H1 (cell line): Measurements from ENCODE around the gene ADD2. TPM values are rescaled to one million over a fixed set of nuclear protein-coding genes. Genes with fewer than 3 reads are reported as not detected.
A peak's percentile ranks its signal among the peaks of the same experiment; 100 is the strongest.

Experiments
- CTCF ChIA-PET: fragments of 300-600 bp; sonication (Branson Sonifier 250); formaldehyde crosslinking; loops from one replicate; lab custom pipeline; 2021; ENCODE audit not compliant: partially characterized antibody; lab: Charles Lee
- POLR2A ChIA-PET: fragments of 300-600 bp; sonication (Branson Sonifier 250); formaldehyde crosslinking; loops from one replicate; lab custom pipeline; 2021; ENCODE audit warnings: inconsistent platforms; ENCODE audit not compliant: partially characterized antibody; lab: Charles Lee
- DNase-seq, 2 experiments: peaks; one replicate each; pipeline versions ENCODE4 v3.0.0 to v3.0.0-alpha.2; 2010 to 2022; ENCODE audit warnings: low spot score in 2 of 2, low read depth in 1 of 2, mixed read lengths in 1 of 2
- FAIRE-seq: peaks from 2 replicates; lab custom pipeline; 2011; peaks lifted over from hg19 to GRCh38; lab: Jason Lieb, UNC
- H2AFZ ChIP-seq: 2 replicates; pipeline ENCODE4 v1.8.1; 2012; ENCODE audit warnings: low read length, inconsistent platforms
- H2AK5ac ChIP-seq: 2 replicates; pipeline ENCODE4 v1.6.1; 2013; ENCODE audit warnings: low read depth, low read length
- H2BK120ac ChIP-seq: replicated peaks from 2 replicates; pipeline ENCODE3; 2013; ENCODE audit warnings: low read depth, low read length, inconsistent platforms
- H2BK12ac ChIP-seq: 2 replicates; pipeline ENCODE4 v1.6.1; 2013; ENCODE audit warnings: low read depth, low read length
- H2BK15ac ChIP-seq: 2 replicates; pipeline ENCODE4 v1.6.1; 2013; ENCODE audit warnings: low read length
- H2BK20ac ChIP-seq: 2 replicates; pipeline ENCODE4 v1.6.1; 2013; ENCODE audit warnings: low read length
- H2BK5ac ChIP-seq: 2 replicates; pipeline ENCODE4 v1.6.1; 2013; ENCODE audit warnings: low read depth, low read length
- H3K14ac ChIP-seq: 2 replicates; pipeline ENCODE4 v1.6.1; 2013; ENCODE audit warnings: inconsistent platforms; ENCODE audit not compliant: insufficient read length
- H3K18ac ChIP-seq: 2 replicates; pipeline ENCODE4 v1.6.1; 2013; ENCODE audit warnings: low read length; ENCODE audit errors: extremely low read depth
- H3K23ac ChIP-seq: 2 replicates; pipeline ENCODE4 v1.6.1; 2013; ENCODE audit warnings: inconsistent platforms; ENCODE audit not compliant: insufficient read length
- H3K23me2 ChIP-seq: 2 replicates; pipeline ENCODE4 v1.6.1; 2013; ENCODE audit warnings: low read depth, low read length
- H3K27ac ChIP-seq: 2 replicates; pipeline ENCODE4 v1.6.1; 2011; ENCODE audit warnings: low read depth, low read length, inconsistent platforms
- H3K27me3 ChIP-seq, 4 experiments: replicated peaks in 1 of 4; 1 replicate in 1 of 4; 2 replicates in 3 of 4; pipeline versions ENCODE4 v1.6.1 to v1.8.1; 2011 to 2013; ENCODE audit warnings: low read length in 3 of 4, mild to moderate bottlenecking in 3 of 4, inconsistent platforms in 2 of 4, mixed read lengths in 2 of 4, moderate library complexity in 1 of 4; ENCODE audit not compliant: control insufficient read depth in 3 of 4, insufficient read depth in 3 of 4; ENCODE audit errors: extremely low read depth in 1 of 4
- H3K36me3 ChIP-seq, 4 experiments: 2 replicates each; pipeline versions ENCODE4 v1.6.1 to v1.8.1; 2011 to 2013; ENCODE audit warnings: mild to moderate bottlenecking in 4 of 4, low read length in 3 of 4, moderate library complexity in 2 of 4, control low read depth in 1 of 4, inconsistent platforms in 1 of 4; ENCODE audit not compliant: insufficient read depth in 4 of 4, control insufficient read depth in 2 of 4
- H3K4ac ChIP-seq: replicated peaks from 2 replicates; pipeline ENCODE3; 2013; ENCODE audit warnings: low read length, low read depth, mixed read lengths, inconsistent platforms; ENCODE audit not compliant: insufficient read length
- H3K4me1 ChIP-seq, 4 experiments: replicated peaks in 1 of 4; 1 replicate in 1 of 4; 2 replicates in 3 of 4; pipeline versions ENCODE4 v1.6.1 to v1.8.1; 2011 to 2013; ENCODE audit warnings: low read length in 3 of 4, inconsistent platforms in 2 of 4, mixed read lengths in 1 of 4; ENCODE audit not compliant: insufficient read depth in 4 of 4, control insufficient read depth in 3 of 4
- H3K4me2 ChIP-seq, 2 experiments: 2 replicates each; pipeline versions ENCODE4 v1.6.1 to v1.8.1; 2011 to 2013; ENCODE audit warnings: low read depth in 2 of 2, low read length in 2 of 2, control low read depth in 1 of 2, inconsistent platforms in 1 of 2, mild to moderate bottlenecking in 1 of 2; ENCODE audit not compliant: insufficient read depth in 1 of 2
- H3K4me3 ChIP-seq, 4 experiments: fragments of 200-600, 300-600 bp in 1 of 4; sonication (generic), shearing (Covaris generic), sonication (Bioruptor Twin) in 1 of 4; 2 replicates each; pipeline versions ENCODE4 v1.5.1 to v1.8.1; 2011 to 2016; ENCODE audit warnings: low read length in 4 of 4, low read depth in 3 of 4, control low read depth in 2 of 4, inconsistent platforms in 2 of 4, mild to moderate bottlenecking in 2 of 4, mixed read lengths in 1 of 4, moderate library complexity in 1 of 4; ENCODE audit not compliant: insufficient read depth in 2 of 4; ENCODE audit errors: extremely low read depth in 1 of 4
- H3K56ac ChIP-seq: replicated peaks from 2 replicates; pipeline ENCODE3; 2013; ENCODE audit warnings: low read depth, mild to moderate bottlenecking, mixed read lengths, low read length, inconsistent platforms; ENCODE audit not compliant: insufficient read length
- H3K79me1 ChIP-seq: 2 replicates; pipeline ENCODE4 v1.6.1; 2013; ENCODE audit warnings: low read depth, low read length, control low read depth
- H3K79me2 ChIP-seq, 2 experiments: 2 replicates each; pipeline versions ENCODE4 v1.6.1 to v1.8.1; 2012 to 2013; ENCODE audit warnings: low read length in 2 of 2, mild to moderate bottlenecking in 2 of 2, inconsistent platforms in 1 of 2; ENCODE audit not compliant: insufficient read depth in 2 of 2, control insufficient read depth in 1 of 2
- H3K9ac ChIP-seq, 4 experiments: replicated peaks in 1 of 4; 1 replicate in 1 of 4; 2 replicates in 3 of 4; pipeline versions ENCODE4 v1.6.1 to v1.8.1; 2011 to 2013; ENCODE audit warnings: low read depth in 3 of 4, low read length in 3 of 4, control low read depth in 2 of 4, mild to moderate bottlenecking in 2 of 4, moderate library complexity in 2 of 4, inconsistent platforms in 1 of 4; ENCODE audit errors: extremely low read depth in 1 of 4
- H3K9me3 ChIP-seq, 2 experiments: 2 replicates each; pipeline versions ENCODE4 v1.6.1 to v1.8.1; 2012 to 2013; ENCODE audit warnings: mild to moderate bottlenecking in 2 of 2, moderate library complexity in 2 of 2, control low read depth in 1 of 2, inconsistent platforms in 1 of 2, low read depth in 1 of 2, low read length in 1 of 2, mixed read lengths in 1 of 2; ENCODE audit not compliant: insufficient read depth in 2 of 2
- H4K20me1 ChIP-seq, 2 experiments: replicated peaks in 1 of 2; 2 replicates each; pipeline versions ENCODE3 to v1.8.1; 2011 to 2013; ENCODE audit warnings: inconsistent platforms in 2 of 2, low read length in 2 of 2, mild to moderate bottlenecking in 1 of 2; ENCODE audit not compliant: insufficient read depth in 2 of 2, control insufficient read depth in 1 of 2
- H4K5ac ChIP-seq: 2 replicates; pipeline ENCODE4 v1.6.1; 2013; ENCODE audit warnings: low read length, low read depth, mixed read lengths, inconsistent platforms; ENCODE audit not compliant: insufficient read length
- H4K8ac ChIP-seq: 2 replicates; pipeline ENCODE4 v1.8.0; 2013; ENCODE audit warnings: mild to moderate bottlenecking, moderate library complexity, low read length, inconsistent platforms; ENCODE audit not compliant: insufficient read depth; ENCODE audit errors: extremely low read depth
- H4K91ac ChIP-seq: replicated peaks from 2 replicates; pipeline ENCODE3; 2013; ENCODE audit warnings: low read length, mixed read lengths, inconsistent platforms; ENCODE audit not compliant: insufficient read length
- WGBS, 2 experiments: shearing (Covaris generic) in 1 of 2; methylation state at CpG; one replicate each; pipeline versions ENCODE4 v1.1.6 to v1.1.7; 2013 to 2015; ENCODE audit warnings: low lambda C conversion rate in 2 of 2, mixed read lengths in 2 of 2, inconsistent platforms in 1 of 2, low coverage in 1 of 2, missing lambda C conversion rate in 1 of 2; ENCODE audit not compliant: insufficient replicate concordance in 2 of 2, insufficient coverage in 1 of 2, insufficient read length in 1 of 2; ENCODE audit errors: extremely low coverage in 1 of 2, missing lambda C conversion rate in 1 of 2; 5-methylcytosine and 5-hydroxymethylcytosine counted together
- polyA plus RNA-seq, 7 experiments: library from polyadenylated mRNA; depleted of rRNA in 3 of 7; stranded (reverse) in 5 of 7; unstranded in 2 of 7; fragments of >200 nt in 5 of 7; fragments of 200-250 nt in 2 of 7; gene quantifications; 1 replicate in 5 of 7; 2 replicates in 1 of 7; 4 replicates in 1 of 7; pipeline versions ENCODE4 v1.2.1 to v1.2.3, GENCODE V29; 2011 to 2013; ENCODE audit warnings: missing spikeins in 2 of 7, mixed read lengths in 2 of 7
- total RNA-seq: library from RNA; stranded (reverse); fragmentation: NEBNext Ultra II Directional; extraction: Animal tissue kit (Norgen Biotek cat#: 25700); gene quantifications from 2 replicates; pipeline ENCODE4 v1.2.1, GENCODE V29; 2021

The ADD2 gene
- total and polyA plus RNA-seq, 2 of the 8 experiments (the other 6 are each of a cell fraction or from before 2014, with no cell fraction given), result 58.5 to 170 TPM

DNA sequence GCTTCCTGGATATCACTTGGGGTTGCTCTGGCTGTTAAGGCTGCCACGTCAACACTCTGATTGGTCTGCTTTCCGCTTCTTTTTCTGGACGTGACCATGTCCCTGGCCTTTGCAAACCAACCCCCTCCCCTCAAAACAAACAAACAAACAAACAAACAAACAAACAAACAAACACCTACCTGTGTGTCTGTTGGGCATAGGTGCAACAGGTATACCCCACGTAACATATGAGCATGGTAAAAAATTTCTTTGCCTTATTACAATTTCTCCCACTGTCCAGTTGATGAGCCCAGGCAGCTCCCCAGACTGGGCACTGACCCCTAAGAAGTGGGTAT lies 80.6 kb downstream of the ADD2 start:
- Histone ChIP-seq H3K14ac (no peak overlapping the region), H4K20me1 (peaks cover 0 to 10% of the 10 kb centered on the region in 2 experiments), H2AFZ (no peak overlapping the region), H3K23me2 (no peaks in the 10 kb centered on the region), H3K18ac (no peak overlapping the region), H2AK5ac (no peak overlapping the region), H3K4ac (no peak overlapping the region), H4K8ac (no peak overlapping the region), H3K23ac (no peak overlapping the region), H3K4me2 (0 out of 4 replicates have a peak overlapping the region, but pooled peaks of 1 of the 2 experiments have one; percentile 35), H2BK120ac (no peak overlapping the region), H4K91ac (no peak overlapping the region), H3K36me3 (peaks cover 28 to 62% (median 53%) of the 10 kb centered on the region in 4 experiments), H3K56ac (no peak overlapping the region), H2BK15ac (no peak overlapping the region), H3K79me1 (no peaks in the 10 kb centered on the region; the same call in 1 of the 2 replicates), H2BK5ac (0 out of 2 replicates have a peak overlapping the region, but pooled peaks have one; percentile 15), H4K5ac (no peak overlapping the region), H3K27ac (peak overlapping the region; percentile 51; the same call in 1 of the 2 replicates), H3K4me3 (no peak overlapping the region), H3K79me2 (no peaks in the 10 kb centered on the region), H3K9ac (no peak overlapping the region), H2BK20ac (no peak overlapping the region), H2BK12ac (no peak overlapping the region), H3K4me1 (peaks cover 0 to 9% (median 2%) of the 10 kb centered on the region in 4 experiments; a peak in 5 of 7 replicates), H3K27me3 (no peaks in the 10 kb centered on the region), H3K9me3 (no peaks in the 10 kb centered on the region)
- DNase-seq, result no peak
- WGBS, 2 experiments, result 71% methylated on average over 4 of the region's 4 CpGs; no CpG with 5 or more reads in 1 of the 2 experiments
- no peak for FAIRE-seq
- POLR2A ChIA-PET, result interaction anchor here (1.5 to 1.8 kb wide), 2 partner anchors 10 to 81 kb away, joined by 4 to 8 read pairs; partner anchors contain the start of gene ADD2
- CTCF ChIA-PET, result interaction anchor here (0.7 to 7.5 kb wide), 24 partner anchors 8 to 275 kb away, joined by 3 to 117 read pairs (median 8); partner anchors contain the start of genes ADD2 and FIGLA
